HepG2 (cell line): ENCODE measurements around the gene CD72. TPM values are rescaled to one million over a fixed set of nuclear protein-coding genes. Genes with fewer than 3 reads are reported as not detected.
A peak's percentile ranks its signal among the peaks of the same experiment; 100 is the strongest.

Experiments
- CBX5 ChIP-seq: sonication (generic); formaldehyde crosslinking; IDR thresholded peaks from 2 replicates; pipeline ENCODE4 v1.4.0; 2020; ENCODE audit warnings: missing genetic modification reagents, borderline replicate concordance
- GRHL1 ChIP-seq: sonication (generic); formaldehyde crosslinking; conservative IDR thresholded peaks from 2 replicates; pipeline ENCODE4 v1.8.0; 2022; ENCODE audit warnings: missing genetic modification reagents
- GTF3A ChIP-seq: sonication (generic); formaldehyde crosslinking; conservative IDR thresholded peaks from 2 replicates; pipeline ENCODE4 v1.4.0; 2020; ENCODE audit warnings: mild to moderate bottlenecking, missing genetic modification reagents
- HDAC2 ChIP-seq: sonication (generic); formaldehyde crosslinking; IDR thresholded peaks from 2 replicates; pipeline ENCODE4 v1.4.0; 2020; ENCODE audit warnings: missing genetic modification reagents
- NR3C1 ChIP-seq: sonication (generic); formaldehyde crosslinking; IDR thresholded peaks from 2 replicates; pipeline ENCODE4 v1.4.0; 2020; ENCODE audit warnings: missing genetic modification reagents
- PHF20 ChIP-seq: sonication (generic); formaldehyde crosslinking; IDR thresholded peaks from 2 replicates; pipeline ENCODE4 v1.5.0; 2020; ENCODE audit warnings: mild to moderate bottlenecking, missing genetic modification reagents
- TBP ChIP-seq: sonication (generic); formaldehyde crosslinking; IDR thresholded peaks from 2 replicates; pipeline ENCODE4 v1.5.0; 2020; ENCODE audit warnings: missing genetic modification reagents
- ZFYVE20 ChIP-seq: sonication (generic); formaldehyde crosslinking; IDR thresholded peaks from 2 replicates; pipeline ENCODE4 v1.8.0; 2023; ENCODE audit warnings: low read depth, mild to moderate bottlenecking, moderate library complexity, missing genetic modification reagents, borderline replicate concordance
- ZNF230 ChIP-seq: sonication (generic); formaldehyde crosslinking; IDR thresholded peaks from 2 replicates; pipeline ENCODE4 v1.4.0; 2020; ENCODE audit warnings: mild to moderate bottlenecking, missing genetic modification reagents
- ZNF234 ChIP-seq: sonication (generic); formaldehyde crosslinking; conservative IDR thresholded peaks from 2 replicates; pipeline ENCODE4 v1.5.1; 2020; ENCODE audit warnings: mild to moderate bottlenecking, missing genetic modification reagents
- ZNF30 ChIP-seq: sonication (generic); formaldehyde crosslinking; IDR thresholded peaks from 2 replicates; pipeline ENCODE4 v1.5.0; 2020; ENCODE audit warnings: mild to moderate bottlenecking, missing genetic modification reagents
- ZNF33A ChIP-seq: sonication (generic); formaldehyde crosslinking; IDR thresholded peaks from 2 replicates; pipeline ENCODE4 v1.5.1; 2020; ENCODE audit warnings: missing genetic modification reagents, mild to moderate bottlenecking, moderate library complexity, borderline replicate concordance
- ZNF546 ChIP-seq: sonication (generic); formaldehyde crosslinking; conservative IDR thresholded peaks from 2 replicates; pipeline ENCODE4 v1.8.1; 2023; ENCODE audit warnings: mild to moderate bottlenecking, missing genetic modification reagents
- ZNF781 ChIP-seq: sonication (generic); formaldehyde crosslinking; IDR thresholded peaks from 2 replicates; pipeline ENCODE4 v1.5.1; 2020; ENCODE audit warnings: borderline replicate concordance, mild to moderate bottlenecking, missing genetic modification reagents; ENCODE audit errors: not compliant biosample characterization
- ZNF790 ChIP-seq: sonication (generic); formaldehyde crosslinking; IDR thresholded peaks from 2 replicates; pipeline ENCODE4 v1.8.0; 2022; ENCODE audit warnings: missing genetic modification reagents, mild to moderate bottlenecking, borderline replicate concordance
- ZSCAN22 ChIP-seq: sonication (generic); formaldehyde crosslinking; IDR thresholded peaks from 2 replicates; pipeline ENCODE4 v1.4.0; 2020; ENCODE audit warnings: mild to moderate bottlenecking, missing genetic modification reagents
- polyA plus RNA-seq, 8 experiments: library from polyadenylated mRNA; depleted of rRNA in 3 of 8; stranded (reverse) in 7 of 8; unstranded in 1 of 8; fragments of >200 nt; fragmentation: Illumina TruSeq in 4 of 8; extraction: Trizol in 4 of 8; gene quantifications; 2 replicates each; pipeline versions ENCODE4 v1.2.1 to v1.2.3, GENCODE V29; 2011 to 2016; ENCODE audit warnings: low read depth in 4 of 8, missing spikeins in 1 of 8, mixed read lengths in 1 of 8; ENCODE audit not compliant: insufficient read depth in 1 of 8
- total RNA-seq, 5 experiments: library from RNA; depleted of rRNA; stranded (reverse); fragments of >200 nt; fragmentation: Illumina TruSeq; extraction: Trizol; gene quantifications; 2 replicates each; pipeline ENCODE4 v1.2.3, GENCODE V29; 2016; ENCODE audit warnings: low read depth in 1 of 5
- TF ChIP-seq, protein P1 (sequence below): sonication (generic); formaldehyde crosslinking; IDR thresholded peaks from 2 replicates; pipeline ENCODE4 v1.4.0; 2020; ENCODE audit warnings: mild to moderate bottlenecking, missing genetic modification reagents
- TF ChIP-seq, protein P2 (sequence below): IDR thresholded peaks from 2 replicates; pipeline ENCODE4 v1.6.1; 2016; ENCODE audit warnings: missing compliant biosample characterization, missing genetic modification reagents, borderline replicate concordance
- TF ChIP-seq, protein P3 (sequence below): sonication (generic); formaldehyde crosslinking; conservative IDR thresholded peaks from 2 replicates; pipeline ENCODE4 v1.4.0; 2020; ENCODE audit warnings: missing genetic modification reagents

CD72 gene
- total and polyA plus RNA-seq, 2 of the 13 experiments (the other 11 are each of a cell fraction or from before 2014, with no cell fraction given): 0.18 to 1.1 TPM

- TF ChIP-seq CBX5 (CRISPR knock-in tag): no peak
- TF ChIP-seq GTF3A (CRISPR knock-in tag): peak; percentile 75; the same call in 1 of the 2 replicates
- no peak for TF ChIP-seq ZNF230 (CRISPR knock-in tag)
- 0 out of 2 replicates have a peak, but pooled peaks have one; percentile 31 for TF ChIP-seq ZNF546
- no peak for TF ChIP-seq ZNF234 (CRISPR knock-in tag)
- peak; percentile 53 for TF ChIP-seq HDAC2 (CRISPR knock-in tag)
- no peak for TF ChIP-seq ZNF33A
- TF ChIP-seq, protein P1, sequence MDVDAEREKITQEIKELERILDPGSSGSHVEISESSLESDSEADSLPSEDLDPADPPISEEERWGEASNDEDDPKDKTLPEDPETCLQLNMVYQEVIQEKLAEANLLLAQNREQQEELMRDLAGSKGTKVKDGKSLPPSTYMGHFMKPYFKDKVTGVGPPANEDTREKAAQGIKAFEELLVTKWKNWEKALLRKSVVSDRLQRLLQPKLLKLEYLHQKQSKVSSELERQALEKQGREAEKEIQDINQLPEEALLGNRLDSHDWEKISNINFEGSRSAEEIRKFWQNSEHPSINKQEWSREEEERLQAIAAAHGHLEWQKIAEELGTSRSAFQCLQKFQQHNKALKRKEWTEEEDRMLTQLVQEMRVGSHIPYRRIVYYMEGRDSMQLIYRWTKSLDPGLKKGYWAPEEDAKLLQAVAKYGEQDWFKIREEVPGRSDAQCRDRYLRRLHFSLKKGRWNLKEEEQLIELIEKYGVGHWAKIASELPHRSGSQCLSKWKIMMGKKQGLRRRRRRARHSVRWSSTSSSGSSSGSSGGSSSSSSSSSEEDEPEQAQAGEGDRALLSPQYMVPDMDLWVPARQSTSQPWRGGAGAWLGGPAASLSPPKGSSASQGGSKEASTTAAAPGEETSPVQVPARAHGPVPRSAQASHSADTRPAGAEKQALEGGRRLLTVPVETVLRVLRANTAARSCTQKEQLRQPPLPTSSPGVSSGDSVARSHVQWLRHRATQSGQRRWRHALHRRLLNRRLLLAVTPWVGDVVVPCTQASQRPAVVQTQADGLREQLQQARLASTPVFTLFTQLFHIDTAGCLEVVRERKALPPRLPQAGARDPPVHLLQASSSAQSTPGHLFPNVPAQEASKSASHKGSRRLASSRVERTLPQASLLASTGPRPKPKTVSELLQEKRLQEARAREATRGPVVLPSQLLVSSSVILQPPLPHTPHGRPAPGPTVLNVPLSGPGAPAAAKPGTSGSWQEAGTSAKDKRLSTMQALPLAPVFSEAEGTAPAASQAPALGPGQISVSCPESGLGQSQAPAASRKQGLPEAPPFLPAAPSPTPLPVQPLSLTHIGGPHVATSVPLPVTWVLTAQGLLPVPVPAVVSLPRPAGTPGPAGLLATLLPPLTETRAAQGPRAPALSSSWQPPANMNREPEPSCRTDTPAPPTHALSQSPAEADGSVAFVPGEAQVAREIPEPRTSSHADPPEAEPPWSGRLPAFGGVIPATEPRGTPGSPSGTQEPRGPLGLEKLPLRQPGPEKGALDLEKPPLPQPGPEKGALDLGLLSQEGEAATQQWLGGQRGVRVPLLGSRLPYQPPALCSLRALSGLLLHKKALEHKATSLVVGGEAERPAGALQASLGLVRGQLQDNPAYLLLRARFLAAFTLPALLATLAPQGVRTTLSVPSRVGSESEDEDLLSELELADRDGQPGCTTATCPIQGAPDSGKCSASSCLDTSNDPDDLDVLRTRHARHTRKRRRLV (CRISPR knock-in tag): no peak
- no peak; the same call in 1 of the 2 replicates for TF ChIP-seq TBP (CRISPR knock-in tag)
- TF ChIP-seq ZNF30 (CRISPR knock-in tag): 0 out of 2 replicates have a peak, but pooled peaks have one; percentile 21
- TF ChIP-seq, protein P2, sequence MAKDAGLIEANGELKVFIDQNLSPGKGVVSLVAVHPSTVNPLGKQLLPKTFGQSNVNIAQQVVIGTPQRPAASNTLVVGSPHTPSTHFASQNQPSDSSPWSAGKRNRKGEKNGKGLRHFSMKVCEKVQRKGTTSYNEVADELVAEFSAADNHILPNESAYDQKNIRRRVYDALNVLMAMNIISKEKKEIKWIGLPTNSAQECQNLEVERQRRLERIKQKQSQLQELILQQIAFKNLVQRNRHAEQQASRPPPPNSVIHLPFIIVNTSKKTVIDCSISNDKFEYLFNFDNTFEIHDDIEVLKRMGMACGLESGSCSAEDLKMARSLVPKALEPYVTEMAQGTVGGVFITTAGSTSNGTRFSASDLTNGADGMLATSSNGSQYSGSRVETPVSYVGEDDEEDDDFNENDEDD: peak; percentile 99
- no peak for TF ChIP-seq ZSCAN22
- no peak for TF ChIP-seq NR3C1 (CRISPR knock-in tag)
- TF ChIP-seq ZNF790 (CRISPR knock-in tag): no peak
- no peak for TF ChIP-seq GRHL1 (CRISPR knock-in tag)
- TF ChIP-seq ZNF781 (CRISPR knock-in tag): peak; percentile 51
- TF ChIP-seq PHF20 (CRISPR knock-in tag): peak; percentile 76
- peak; percentile 83; the same call in 1 of the 2 replicates for TF ChIP-seq ZFYVE20 (CRISPR knock-in tag)
- TF ChIP-seq, protein P3, sequence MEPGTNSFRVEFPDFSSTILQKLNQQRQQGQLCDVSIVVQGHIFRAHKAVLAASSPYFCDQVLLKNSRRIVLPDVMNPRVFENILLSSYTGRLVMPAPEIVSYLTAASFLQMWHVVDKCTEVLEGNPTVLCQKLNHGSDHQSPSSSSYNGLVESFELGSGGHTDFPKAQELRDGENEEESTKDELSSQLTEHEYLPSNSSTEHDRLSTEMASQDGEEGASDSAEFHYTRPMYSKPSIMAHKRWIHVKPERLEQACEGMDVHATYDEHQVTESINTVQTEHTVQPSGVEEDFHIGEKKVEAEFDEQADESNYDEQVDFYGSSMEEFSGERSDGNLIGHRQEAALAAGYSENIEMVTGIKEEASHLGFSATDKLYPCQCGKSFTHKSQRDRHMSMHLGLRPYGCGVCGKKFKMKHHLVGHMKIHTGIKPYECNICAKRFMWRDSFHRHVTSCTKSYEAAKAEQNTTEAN: 0 out of 2 replicates have a peak, but pooled peaks have one; percentile 10
Observed at GRCh38 chr9:35664531-35665470, 46.6 kb upstream of the CD72 start, which contains the start of gene ARHGEF39 (continued).
